KMS-11 (cell line): ENCODE results near the gene CRTC1.

ENCODE experiments used
- H2AFZ ChIP-seq: fragments of 200-600 bp; sonication (generic); 2 replicates; pipeline ENCODE4 v1.6.1; 2016; ENCODE audit warnings: antibody characterized with exemption, mixed run types, low read depth
- H3K27ac ChIP-seq: fragments of 200-600 bp; sonication (generic); 2 replicates; pipeline ENCODE4 v1.6.1; 2016; ENCODE audit warnings: mild to moderate bottlenecking, mixed run types
- H3K27me3 ChIP-seq: fragments of 200-600 bp; sonication (generic); 2 replicates; pipeline ENCODE4 v1.6.1; 2017; ENCODE audit warnings: mild to moderate bottlenecking, low read depth, mixed run types, moderate library complexity; ENCODE audit not compliant: insufficient read depth
- H3K36me3 ChIP-seq: fragments of 200-600 bp; sonication (generic); 2 replicates; pipeline ENCODE4 v1.6.1; 2017; ENCODE audit warnings: mild to moderate bottlenecking, mixed run types; ENCODE audit not compliant: insufficient read depth
- H3K4me1 ChIP-seq: fragments of 200-600 bp; sonication (generic); 2 replicates; pipeline ENCODE4 v1.6.1; 2016; ENCODE audit warnings: mild to moderate bottlenecking, low read depth, mixed run types; ENCODE audit not compliant: poor library complexity, severe bottlenecking
- H3K4me2 ChIP-seq: fragments of 200-600 bp; sonication (generic); 2 replicates; pipeline ENCODE4 v1.7.0; 2016; ENCODE audit warnings: mild to moderate bottlenecking, mixed run types
- H3K4me3 ChIP-seq: fragments of 200-600 bp; sonication (generic); IDR thresholded peaks from 2 replicates; pipeline ENCODE4 v1.6.1; 2017; ENCODE audit warnings: low read depth, low read length, mixed read lengths; ENCODE audit not compliant: insufficient read depth
- H3K79me2 ChIP-seq: fragments of 200-600 bp; sonication (generic); 2 replicates; pipeline ENCODE4 v1.6.1; 2016; ENCODE audit warnings: low read depth, mixed run types; ENCODE audit not compliant: insufficient read depth
- H3K9ac ChIP-seq: fragments of 200-600 bp; sonication (generic); 2 replicates; pipeline ENCODE4 v1.6.1; 2016; ENCODE audit warnings: mild to moderate bottlenecking, mixed run types
- H4K20me1 ChIP-seq: fragments of 200-600 bp; sonication (generic); 2 replicates; pipeline ENCODE4 v1.6.1; 2016; ENCODE audit warnings: mild to moderate bottlenecking, mixed run types; ENCODE audit not compliant: insufficient read depth
- CTCF ChIP-seq: fragments of 200-600 bp; sonication (generic); conservative IDR thresholded peaks from 2 replicates; pipeline ENCODE4 v1.6.1; 2017; ENCODE audit warnings: low read depth, mild to moderate bottlenecking, antibody characterized with exemption, low read length, moderate library complexity, mixed read lengths

CRTC1 gene

GRCh38 chr19:18659281-18660050, 24.0 kb upstream of the CRTC1 start:
- Histone ChIP-seq H3K4me3 (no peak overlapping the region), H4K20me1 (no peaks in the 10 kb centered on the region), H3K27me3 (no peaks in the 10 kb centered on the region), H3K4me2 (no peak overlapping the region), H3K36me3 (no peaks in the 10 kb centered on the region), H3K4me1 (no peaks in the 10 kb centered on the region), H3K9ac (no peak overlapping the region), H3K79me2 (no peaks in the 10 kb centered on the region), H3K27ac (no peak overlapping the region), H2AFZ (no peak overlapping the region)
- TF ChIP-seq CTCF: no peak

GRCh38 chr19:18660051-18660910, 23.2 kb upstream of the CRTC1 start:
- Histone ChIP-seq H3K27me3 (no peaks in the 10 kb centered on the region), H3K27ac (no peak overlapping the region), H3K4me2 (no peak overlapping the region)

GRCh38 chr19:18660939-18661670, 22.4 kb upstream of the CRTC1 start:
- no peaks in the 10 kb centered on the region for H4K20me1 ChIP-seq
- H3K9ac ChIP-seq: no peak overlapping the region
- H3K27me3 ChIP-seq: no peaks in the 10 kb centered on the region
- H3K4me2 ChIP-seq: no peak overlapping the region
- no peak overlapping the region for H3K4me3 ChIP-seq
- no peak overlapping the region for H3K27ac ChIP-seq
- H3K79me2 ChIP-seq: no peaks in the 10 kb centered on the region
- no peak for TF ChIP-seq CTCF
- no peaks in the 10 kb centered on the region for H3K36me3 ChIP-seq
- H2AFZ ChIP-seq: no peak overlapping the region
- H3K4me1 ChIP-seq: no peaks in the 10 kb centered on the region

More at GRCh38 chr19:18660051-18660910, 23.2 kb upstream of the CRTC1 start:
- Histone ChIP-seq H3K4me3 (no peak overlapping the region), H3K9ac (no peak overlapping the region), H4K20me1 (no peaks in the 10 kb centered on the region), H3K4me1 (no peaks in the 10 kb centered on the region), H3K36me3 (no peaks in the 10 kb centered on the region), H2AFZ (no peak overlapping the region), H3K79me2 (no peaks in the 10 kb centered on the region)
- no peak for TF ChIP-seq CTCF

- Histone ChIP-seq H3K4me3 (no peak overlapping the region), H2AFZ (no peak overlapping the region), H3K4me2 (no peak overlapping the region), H3K27ac (no peak overlapping the region), H3K79me2 (no peaks in the 10 kb centered on the region), H3K36me3 (no peaks in the 10 kb centered on the region), H3K27me3 (no peaks in the 10 kb centered on the region), H3K4me1 (no peaks in the 10 kb centered on the region), H3K9ac (no peak overlapping the region), H4K20me1 (no peaks in the 10 kb centered on the region)
- no peak for TF ChIP-seq CTCF
Observed at GRCh38 chr19:18662972-18663732, 20.3 kb upstream of the CRTC1 start.
